ENCODE results near the gene BSN.
"Not testable (repeated sequence)": the region's sequence is repeated elsewhere in the genome, so short reads cannot be mapped to it uniquely, and the experiment has no call there.

BSN gene

GRCh38 chr3:49533786-49534519 lies 20.3 kb upstream of the BSN start:
- no peak overlapping the region for H3K4me3 ChIP-seq (ENCODE audit: low read depth, low read length)

DNA sequence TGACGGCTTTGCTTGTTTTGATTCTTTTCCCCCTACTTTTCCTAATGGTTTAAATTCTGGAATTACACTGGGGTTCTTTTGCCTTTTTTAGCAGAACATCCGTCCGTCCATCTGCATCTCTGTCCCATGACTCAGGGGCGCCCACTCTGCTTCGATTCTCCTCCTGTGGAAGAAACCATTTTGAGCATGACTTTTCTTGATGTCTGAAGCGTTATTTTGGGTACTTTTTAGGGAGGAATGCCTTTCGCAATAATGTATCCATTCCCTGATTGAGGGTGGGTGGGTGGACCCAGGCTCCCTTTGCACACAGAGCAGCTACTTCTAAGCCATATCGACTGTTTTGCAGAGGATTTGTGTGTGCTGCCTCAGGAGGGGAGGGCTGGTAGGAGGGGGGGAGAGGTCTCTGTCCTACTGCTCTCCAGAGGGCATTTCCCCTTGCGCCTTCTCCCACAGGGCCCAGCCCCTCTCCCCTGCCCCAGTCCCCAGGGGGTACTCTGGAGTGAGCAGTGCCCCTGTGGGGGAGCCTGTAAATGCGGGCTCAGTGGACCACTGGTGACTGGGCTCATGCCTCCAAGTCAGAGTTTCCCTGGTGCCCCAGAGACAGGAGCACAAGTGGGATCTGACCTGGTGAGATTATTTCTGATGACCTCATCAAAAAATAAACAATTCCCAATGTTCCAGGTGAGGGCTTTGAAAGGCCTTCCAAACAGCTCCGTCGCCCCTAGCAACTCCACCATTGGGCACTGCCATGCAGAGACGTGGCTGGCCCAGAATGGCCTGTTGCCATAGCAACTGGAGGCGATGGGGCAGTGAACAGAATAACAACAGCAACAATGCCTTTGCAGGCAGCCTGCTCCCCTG lies 19.5 kb upstream of the BSN start:
- no peak overlapping the region for H3K4me3 ChIP-seq (ENCODE audit: low read depth, low read length)

GRCh38 chr3:49535971-49536874 lies 18.1 kb upstream of the BSN start:
- H3K4me3 ChIP-seq (ENCODE audit: low read depth, low read length) = no peak overlapping the region

DNA sequence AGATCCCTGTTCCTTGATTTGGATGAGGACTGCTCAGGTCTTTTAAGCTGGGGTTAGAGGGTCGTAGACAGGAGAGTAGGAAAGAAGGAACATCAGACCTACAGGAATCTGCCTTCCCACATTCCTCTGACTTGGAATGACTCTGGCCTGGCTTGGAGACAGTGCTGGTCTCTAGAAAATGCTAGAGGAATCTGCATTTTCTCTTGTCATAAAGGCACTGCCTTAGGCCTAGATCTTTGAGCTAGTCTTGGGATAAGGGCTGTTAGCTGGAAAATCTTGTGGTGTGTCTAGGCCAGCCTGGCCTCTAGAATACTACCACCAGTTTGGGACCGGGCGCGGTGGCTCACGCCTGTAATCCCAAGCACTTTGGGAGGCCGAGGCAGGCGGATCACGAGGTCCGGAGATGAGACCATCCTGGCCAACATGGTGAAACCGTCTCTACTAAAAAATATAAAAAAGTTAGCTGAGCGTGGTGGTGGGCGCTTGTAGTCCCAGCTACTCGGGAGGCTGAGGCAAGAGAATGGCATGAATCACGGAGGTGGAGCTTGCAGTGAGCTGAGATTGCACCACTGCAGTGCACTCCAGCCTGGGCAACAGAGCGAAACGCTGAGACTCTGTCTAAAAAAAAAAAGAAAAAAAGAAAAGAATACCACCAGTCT lies 17.3 kb upstream of the BSN start:
- H3K4me3 ChIP-seq (ENCODE audit: low read depth, low read length) = no peak overlapping the region

GRCh38 chr3:49539659-49540560 lies 14.4 kb upstream of the BSN start:
- H3K4me3 ChIP-seq (ENCODE audit: low read depth, low read length) = peak overlapping the region; percentile 65

DNA sequence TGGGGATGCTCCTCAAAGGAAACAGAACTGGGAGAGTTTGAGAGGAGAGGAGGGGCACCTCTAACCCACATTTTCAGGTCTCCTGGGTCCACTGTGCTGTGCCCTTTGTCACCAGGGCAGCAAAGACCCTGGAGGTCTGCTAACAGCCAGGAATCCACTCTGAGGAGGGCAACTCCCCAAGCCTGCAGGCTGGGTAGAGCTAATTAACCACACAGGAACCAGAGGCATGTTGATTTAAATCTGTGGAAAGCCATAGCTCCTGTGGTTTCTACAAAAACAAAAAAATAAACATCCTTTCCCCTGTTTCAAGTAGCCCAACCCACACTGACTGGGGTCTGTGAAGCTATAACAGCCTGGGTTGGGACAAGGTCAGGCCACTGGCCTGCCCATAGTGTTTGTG lies 2.2 kb upstream of the BSN start:
- no peak overlapping the region for H3K4me3 ChIP-seq (ENCODE audit: low read depth, low read length)

DNA sequence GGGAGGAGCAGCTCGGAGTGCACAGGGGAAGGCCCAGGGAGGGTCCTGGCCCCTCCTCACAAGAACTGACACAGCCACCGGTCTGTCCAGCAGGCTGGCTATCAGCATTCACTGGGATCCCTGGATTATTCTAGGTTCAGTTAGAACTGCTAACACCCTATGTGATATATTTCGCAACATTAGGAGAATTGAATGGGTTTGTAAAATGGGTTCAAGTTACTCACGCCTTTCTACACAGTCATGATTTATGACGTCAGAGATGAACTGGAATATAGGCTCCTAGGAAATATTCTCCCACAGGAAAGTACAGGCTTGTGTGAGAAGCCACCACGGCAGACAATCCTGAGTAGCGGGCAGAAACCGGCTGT lies 969 bp upstream of the BSN start:
- peak overlapping the region; percentile 85 for H3K4me3 ChIP-seq (ENCODE audit: low read depth, low read length)

GRCh38 chr3:49554633-49555265 lies 472 bp downstream of the BSN start:
- H3K4me3 ChIP-seq (ENCODE audit: low read depth, low read length) = peak overlapping the region; percentile 55

DNA sequence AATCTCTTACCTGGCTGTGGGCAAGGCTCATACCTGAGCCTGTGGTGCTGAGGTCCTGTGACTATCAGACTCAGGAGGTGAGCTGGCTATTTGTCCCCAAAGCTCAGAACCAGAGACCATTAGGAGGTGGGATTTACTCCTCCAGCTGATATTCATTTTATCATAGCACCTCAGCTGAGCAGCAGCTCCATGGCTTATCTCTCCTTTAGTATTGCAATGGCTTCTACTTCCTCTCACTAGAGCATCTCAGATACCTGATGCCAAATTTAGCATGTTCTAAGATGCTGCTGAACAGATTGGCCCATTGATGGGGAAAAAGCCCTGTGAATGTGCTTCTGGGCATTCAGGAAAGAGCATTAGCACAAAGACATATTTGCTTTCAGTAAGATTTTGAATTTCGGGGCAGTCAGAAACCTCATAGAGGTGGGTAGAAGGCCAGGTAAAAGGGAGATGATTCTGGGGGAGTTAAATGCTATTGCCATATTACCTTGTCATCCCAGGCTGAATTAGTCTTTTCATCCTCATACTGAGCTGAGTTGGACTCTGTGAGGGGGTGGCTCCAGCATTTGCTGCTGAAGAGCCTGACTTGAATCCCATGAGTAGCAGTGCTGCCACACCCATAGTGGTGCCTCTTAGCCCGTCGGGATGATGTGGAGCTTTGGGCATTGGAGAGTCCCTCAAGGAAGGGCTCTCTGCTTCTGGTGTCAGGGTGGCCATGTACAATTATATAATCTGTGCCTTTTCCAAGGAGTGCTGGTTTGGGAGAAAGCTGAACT lies 2.4 kb downstream of the BSN start:
- no peak overlapping the region for H3K4me3 ChIP-seq (ENCODE audit: low read depth, low read length)

DNA sequence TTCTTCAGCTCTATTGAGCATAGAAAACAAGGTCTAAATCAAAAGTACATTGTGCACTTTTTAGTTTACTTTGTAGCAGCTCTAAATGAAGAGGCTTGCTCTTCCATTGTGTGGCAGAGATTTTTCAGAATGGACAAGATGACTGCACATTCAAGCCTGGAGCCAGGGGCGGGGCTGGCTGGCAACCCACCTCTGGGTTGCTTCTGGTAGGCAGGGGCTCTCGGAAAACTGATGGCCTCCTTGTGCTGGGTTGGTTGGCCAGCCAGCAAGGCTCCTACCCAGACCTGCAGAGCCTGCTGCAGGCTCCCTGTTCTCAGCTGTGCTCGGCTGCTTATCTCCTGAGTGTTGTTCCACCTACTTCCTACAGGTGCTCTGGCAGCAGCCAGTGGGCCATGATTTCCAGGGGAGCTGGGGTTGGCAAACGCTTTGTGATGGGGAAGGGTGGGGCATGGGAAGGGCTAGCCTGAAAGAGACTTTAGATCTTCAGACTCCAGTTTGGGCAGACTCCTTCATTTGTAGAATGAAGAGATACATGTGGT lies 8.8 kb downstream of the BSN start:
- H3K4me3 ChIP-seq (ENCODE audit: low read depth, low read length) = no peak overlapping the region

DNA sequence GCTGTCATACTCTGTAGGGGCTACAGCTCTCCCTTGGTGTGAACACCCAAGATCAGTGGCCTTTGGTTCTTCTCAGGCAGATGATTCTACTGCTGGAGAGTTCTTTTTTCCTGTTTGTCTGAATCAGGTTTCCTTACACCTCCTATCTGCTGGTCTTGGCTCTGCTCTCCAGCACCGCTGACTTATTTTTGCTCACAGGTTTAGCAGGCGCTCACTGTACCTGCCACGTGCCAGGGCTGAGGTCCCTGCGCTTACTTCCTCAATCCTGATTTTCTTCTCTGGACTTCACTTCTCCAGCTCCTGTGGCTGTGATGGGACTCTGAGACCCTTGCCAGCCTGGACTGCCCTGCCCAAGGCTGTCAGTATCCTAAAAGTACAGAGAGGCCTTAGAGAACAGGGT lies 9.5 kb downstream of the BSN start:
- no peak overlapping the region for H3K4me3 ChIP-seq (ENCODE audit: low read depth, low read length)

DNA sequence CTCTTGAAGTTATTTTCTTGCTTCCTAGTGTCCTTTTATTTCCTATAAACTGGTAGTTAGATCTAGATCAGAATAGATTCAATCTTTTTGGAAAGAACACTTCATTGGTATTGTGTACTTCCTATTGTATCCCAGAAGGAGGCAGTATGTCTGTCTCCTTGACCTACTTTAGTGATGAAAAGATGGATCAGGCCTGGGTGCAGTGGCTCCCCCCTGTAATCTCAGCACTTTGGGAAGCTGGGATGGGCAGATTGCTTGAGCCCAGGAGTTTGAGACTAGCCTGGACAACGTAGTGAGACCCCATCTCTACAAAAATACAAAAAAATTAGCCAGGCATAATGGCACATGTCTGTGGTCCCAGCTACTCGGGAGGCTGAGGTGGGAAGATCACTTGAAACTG lies 12.0 kb downstream of the BSN start:
- no peak overlapping the region for H3K4me3 ChIP-seq (ENCODE audit: low read depth, low read length)

GRCh38 chr3:49567406-49567805 lies 13.1 kb downstream of the BSN start:
- H3K4me3 ChIP-seq (ENCODE audit: low read depth, low read length) = no peak overlapping the region

GRCh38 chr3:49568965-49569364 lies 14.7 kb downstream of the BSN start:
- H3K4me3 ChIP-seq (ENCODE audit: low read depth, low read length) = no peak overlapping the region

- H3K4me3 ChIP-seq (ENCODE audit: low read depth, low read length) = no peak overlapping the region
These were observed 15.9 kb downstream of the BSN start for GRCh38 chr3:49570028-49570654.

- H3K4me3 ChIP-seq (ENCODE audit: low read depth, low read length) = no peak overlapping the region
These were observed 27.9 kb downstream of the BSN start for GRCh38 chr3:49582177-49582576.

DNA sequence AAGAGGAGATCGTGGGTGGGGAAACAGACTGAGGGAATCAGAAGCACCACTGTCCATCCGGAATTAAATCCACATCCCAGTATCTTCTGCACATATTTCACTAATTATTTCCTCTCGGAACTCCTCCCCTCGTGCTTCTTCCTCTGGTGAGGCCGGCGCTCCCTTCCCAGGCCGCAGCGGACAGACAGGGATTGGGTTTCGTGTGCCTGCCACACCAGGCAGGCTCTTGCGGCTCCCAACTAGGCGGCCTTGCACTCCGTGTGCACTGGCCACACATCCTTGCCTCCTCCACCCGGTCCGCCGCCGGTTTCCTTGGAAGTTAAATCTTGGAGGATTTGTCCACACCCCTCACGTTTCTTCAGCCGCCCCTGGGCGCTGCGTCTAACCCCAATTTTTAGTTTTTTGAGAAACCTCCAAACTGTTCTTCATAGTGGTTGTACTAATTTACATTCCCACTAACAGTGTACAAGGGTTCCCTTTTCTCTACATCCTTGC lies 31.0 kb downstream of the BSN start:
- H3K4me3 ChIP-seq (ENCODE audit: low read depth, low read length) = not testable (repeated sequence)

DNA sequence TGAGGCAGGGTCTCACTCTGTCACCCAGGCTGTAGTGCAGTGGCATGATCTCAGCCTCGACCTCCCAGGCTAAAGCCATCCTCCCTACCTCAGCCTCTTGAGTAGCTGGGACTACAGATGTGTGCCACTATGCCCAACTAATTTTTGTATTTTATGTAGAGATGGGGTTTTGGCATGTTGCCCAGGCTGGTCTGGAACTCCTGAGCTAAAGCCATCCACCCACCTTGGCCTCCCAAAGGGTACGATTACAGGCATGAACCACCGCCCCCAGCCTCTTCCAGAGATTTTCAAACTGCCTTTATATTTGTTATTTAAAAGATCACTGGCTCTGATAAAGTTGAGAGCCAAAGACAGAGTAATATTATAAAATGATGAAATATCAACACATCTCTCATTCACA lies 37.3 kb downstream of the BSN start:
- H3K4me3 ChIP-seq (ENCODE audit: low read depth, low read length) = no peak overlapping the region

Measured in iPS-11a (cell line).